Small intestine (tissue), 16 donors: ENCODE data around the gene CLEC2D. TPM values are rescaled to one million over a fixed set of nuclear protein-coding genes. Genes with fewer than 3 reads are reported as not detected.

Experiments
- DNase-seq, 2 donors: peaks; one replicate each; pipeline versions ENCODE4 v3.0.0 to v3.0.0-alpha.2; 2013
- FAIRE-seq: peaks from 2 replicates; lab custom pipeline; 2012; peaks lifted over from hg19 to GRCh38; lab: Jason Lieb, UNC
- H3K27ac ChIP-seq, 3 donors: one replicate each; pipeline ENCODE4 v1.5.1; 2013; ENCODE audit warnings: low read length in 2 of 3, mild to moderate bottlenecking in 2 of 3, control low read depth in 1 of 3, inconsistent platforms in 1 of 3, low read depth in 1 of 3, moderate library complexity in 1 of 3
- H3K27me3 ChIP-seq, 3 donors: one replicate each; pipeline ENCODE4 v1.6.1; 2013; ENCODE audit warnings: low read length in 3 of 3, inconsistent platforms in 1 of 3; ENCODE audit not compliant: control insufficient read depth in 3 of 3, insufficient read depth in 3 of 3
- H3K36me3 ChIP-seq, 3 donors: one replicate each; pipeline ENCODE4 v1.6.1; 2013; ENCODE audit warnings: low read length in 3 of 3, inconsistent platforms in 1 of 3, low read depth in 1 of 3, mild to moderate bottlenecking in 1 of 3, moderate library complexity in 1 of 3; ENCODE audit not compliant: control insufficient read depth in 3 of 3, insufficient read depth in 2 of 3
- H3K4me1 ChIP-seq, 3 donors: one replicate each; pipeline ENCODE4 v1.6.1; 2013; ENCODE audit warnings: low read length in 2 of 3, inconsistent platforms in 1 of 3, low read depth in 1 of 3, mild to moderate bottlenecking in 1 of 3, moderate library complexity in 1 of 3; ENCODE audit not compliant: control insufficient read depth in 3 of 3, insufficient read depth in 2 of 3
- H3K4me3 ChIP-seq, 3 donors: one replicate each; pipeline ENCODE4 v1.5.1; 2013; ENCODE audit warnings: low read length in 3 of 3, control low read depth in 1 of 3, inconsistent platforms in 1 of 3, low read depth in 1 of 3, mild to moderate bottlenecking in 1 of 3, moderate library complexity in 1 of 3
- H3K9me3 ChIP-seq, 2 donors: one replicate each; pipeline ENCODE4 v1.6.1; 2013; ENCODE audit warnings: low read depth in 1 of 2, low read length in 1 of 2; ENCODE audit not compliant: control insufficient read depth in 2 of 2, insufficient read depth in 1 of 2
- WGBS, 3 donors: extraction: QIAGEN DNeasy Blood & Tissue Kit; methylation state at CpG; one replicate each; pipeline ENCODE4 v1.1.7; 2013; 5-methylcytosine and 5-hydroxymethylcytosine counted together
- long read RNA-seq, 10 donors: transcript quantifications; one replicate each; lab custom pipeline, GENCODE V29; 2026
- polyA plus RNA-seq, 4 donors: library from polyadenylated mRNA; stranded (reverse) in 3 of 4; unstranded in 1 of 4; fragments of 200-250 nt in 3 of 4; fragments of 120-200 nt in 1 of 4; gene quantifications; one replicate each; pipeline versions ENCODE4 v1.2.1 to v1.2.3, GENCODE V29; 2013
- donor health status: healthy with polysubstance abuse.
- donor health status: control.
- donor health status: control.
- donor health status: Bipolar disorder and iron deficiency.
- donor health status: healthy.

The CLEC2D gene
- 1 to 10 TPM in 3 of 4 donors, under 1 TPM in 1; 0.67 to 8.5 (median 2.2) TPM for polyA plus RNA-seq
- long read RNA-seq, donor 1, full-length matches to known transcripts, result 2 of 2 reads
- long read RNA-seq, donor 1, partial matches to known transcripts, result 0 of 2 reads
- long read RNA-seq, donor 1, other reads (novel, unspliced or antisense), result 0 of 2 reads
- long read RNA-seq, donor 2, result 0 reads
- long read RNA-seq, donor 3, partial matches to known transcripts, result 0 of 1 reads
- long read RNA-seq, donor 3, other reads (novel, unspliced or antisense), result 0 of 1 reads
- long read RNA-seq, donor 4, result 0 reads
- long read RNA-seq, donor 5, result 0 reads
- long read RNA-seq, donor 6, result 0 reads
- long read RNA-seq, donor 7, result 0 reads
- long read RNA-seq, donor 8, result 0 reads
- long read RNA-seq, donor 9, result 0 reads
- long read RNA-seq, donor 10, result 0 reads

GRCh38 chr12:9669534-9669933, at the start of gene CLEC2D:
CLEC2D (plus strand) TSS chr12:9669713; CDS start chr12:9669735, 22 bp downstream.
- no peak for FAIRE-seq
- Histone ChIP-seq H3K36me3 (peaks cover 0 to 11% (median 0%) of the 10 kb centered on the region in 3 donors), H3K27me3 (no peaks in the 10 kb centered on the region), H3K4me1 (no peaks in the 10 kb centered on the region), H3K27ac (peak within 1 kb of the TSS in 2 of 3 donors; percentile 32 to 64), H3K9me3 (no peaks in the 10 kb centered on the region), H3K4me3 (peak within 1 kb of the TSS in 1 of 3 donors; percentile 45)
- WGBS, 3 donors, result 68 to 86% (median 71%) methylated on average over 4 of the region's 4 CpGs
- peak in 1 of 2 donors; percentile 46 for DNase-seq

- no peaks in the 10 kb centered on the region for H3K36me3 ChIP-seq
- H3K27ac ChIP-seq, result no peak overlapping the region
- WGBS, 3 donors, result 94 to 97% (median 95%) methylated on average over 3 of the region's 3 CpGs
- H3K4me1 ChIP-seq, result no peaks in the 10 kb centered on the region
- DNase-seq, result no peak
- H3K9me3 ChIP-seq, result peaks cover 0 to 4% of the 10 kb centered on the region in 2 donors
- H3K4me3 ChIP-seq, result no peak overlapping the region
- no peaks in the 10 kb centered on the region for H3K27me3 ChIP-seq
- FAIRE-seq, result no peak
These were observed 44.5 kb upstream of the CLEC2D start for GRCh38 chr12:9625019-9625418.

GRCh38 chr12:9626291-9626690, 43.2 kb upstream of the CLEC2D start:
- DNase-seq (no peak), FAIRE-seq (no peak)
- Histone ChIP-seq H3K4me3 (no peak overlapping the region), H3K4me1 (no peaks in the 10 kb centered on the region), H3K27me3 (no peaks in the 10 kb centered on the region), H3K36me3 (no peaks in the 10 kb centered on the region), H3K27ac (no peak overlapping the region), H3K9me3 (peaks cover 0 to 4% of the 10 kb centered on the region in 2 donors)

GRCh38 chr12:9626821-9627220, 42.7 kb upstream of the CLEC2D start:
- no peaks in the 10 kb centered on the region for H3K4me1 ChIP-seq
- no peaks in the 10 kb centered on the region for H3K27me3 ChIP-seq
- H3K9me3 ChIP-seq, result peaks cover 0 to 4% of the 10 kb centered on the region in 2 donors
- H3K36me3 ChIP-seq, result no peaks in the 10 kb centered on the region
- FAIRE-seq (no peak), DNase-seq (no peak)
- WGBS, 3 donors, result 63 to 85% (median 72%) methylated on average over 2 of the region's 2 CpGs
- no peak overlapping the region for H3K4me3 ChIP-seq
- no peak overlapping the region for H3K27ac ChIP-seq

- Histone ChIP-seq H3K36me3 (no peaks in the 10 kb centered on the region), H3K4me1 (no peaks in the 10 kb centered on the region), H3K27ac (no peak overlapping the region), H3K9me3 (peaks cover 0 to 6% of the 10 kb centered on the region in 2 donors), H3K27me3 (no peaks in the 10 kb centered on the region), H3K4me3 (no peak overlapping the region)
- FAIRE-seq (no peak), DNase-seq (no peak)
- 92 to 93% (median 93%) methylated on average over 13 of the region's 13 CpGs for WGBS, 3 donors
These were observed 36.7 kb upstream of the CLEC2D start for GRCh38 chr12:9632766-9633165.

- Histone ChIP-seq H3K36me3 (no peaks in the 10 kb centered on the region), H3K27ac (no peak overlapping the region), H3K4me1 (no peaks in the 10 kb centered on the region), H3K4me3 (no peak overlapping the region), H3K27me3 (no peaks in the 10 kb centered on the region), H3K9me3 (peaks cover 0 to 6% of the 10 kb centered on the region in 2 donors)
- 37 to 40% (median 38%) methylated on average over 2 of the region's 2 CpGs for WGBS, 3 donors
- DNase-seq, result peak; percentile 61 to 66
- FAIRE-seq, result peak; percentile 76
These were observed 35.2 kb upstream of the CLEC2D start for GRCh38 chr12:9634177-9634803.

- H3K27ac ChIP-seq, result no peak overlapping the region
- no peak for DNase-seq
- 75 to 94% (median 88%) methylated on average over 2 of the region's 2 CpGs for WGBS, 3 donors
- H3K9me3 ChIP-seq, result peaks cover 0 to 6% of the 10 kb centered on the region in 2 donors
- FAIRE-seq, result no peak
- H3K36me3 ChIP-seq, result no peaks in the 10 kb centered on the region
- H3K4me1 ChIP-seq, result no peaks in the 10 kb centered on the region
- H3K4me3 ChIP-seq, result no peak overlapping the region
- H3K27me3 ChIP-seq, result no peaks in the 10 kb centered on the region
These were observed 34.4 kb upstream of the CLEC2D start for GRCh38 chr12:9634969-9635754.

GRCh38 chr12:9636150-9636850, 33.2 kb upstream of the CLEC2D start:
- H3K36me3 ChIP-seq, result no peaks in the 10 kb centered on the region
- H3K4me1 ChIP-seq, result no peaks in the 10 kb centered on the region
- no peak overlapping the region for H3K27ac ChIP-seq
- FAIRE-seq (no peak), DNase-seq (no peak)
- H3K27me3 ChIP-seq, result no peaks in the 10 kb centered on the region
- peaks cover 0 to 6% of the 10 kb centered on the region in 2 donors for H3K9me3 ChIP-seq
- 87 to 93% (median 88%) methylated on average over 4 of the region's 4 CpGs for WGBS, 3 donors
- H3K4me3 ChIP-seq, result no peak overlapping the region
